Trophoblast cell (in vitro differentiated cells and primary cell): ENCODE measurements around the gene RASGEF1C.
A peak's percentile ranks its signal among the peaks of the same experiment; 100 is the strongest.

Experiments
- DNase-seq, 2 donors: peaks; one replicate each; pipeline ENCODE4 v3.0.0-alpha.2; 2016
- H2AFZ ChIP-seq: 2 replicates; pipeline ENCODE4 v1.6.1; 2013; ENCODE audit warnings: low read length, moderate library complexity, mild to moderate bottlenecking; ENCODE audit not compliant: insufficient read depth, poor library complexity
- H2AK5ac ChIP-seq: 2 replicates; pipeline ENCODE4 v1.6.1; 2013; ENCODE audit warnings: mild to moderate bottlenecking, low read length
- H2BK120ac ChIP-seq: 2 replicates; pipeline ENCODE4 v1.6.1; 2013; ENCODE audit warnings: low read length, mild to moderate bottlenecking, moderate library complexity; ENCODE audit not compliant: insufficient read depth, poor library complexity
- H2BK12ac ChIP-seq: 2 replicates; pipeline ENCODE4 v1.6.1; 2013; ENCODE audit warnings: mild to moderate bottlenecking, low read length, moderate library complexity
- H2BK5ac ChIP-seq: 2 replicates; pipeline ENCODE4 v1.6.1; 2013; ENCODE audit warnings: low read length, low read depth, moderate library complexity, mild to moderate bottlenecking; ENCODE audit not compliant: poor library complexity
- H3K14ac ChIP-seq: 2 replicates; pipeline ENCODE4 v1.6.1; 2013; ENCODE audit warnings: mild to moderate bottlenecking, low read length
- H3K18ac ChIP-seq: 2 replicates; pipeline ENCODE4 v1.6.1; 2013; ENCODE audit warnings: mild to moderate bottlenecking, low read length
- H3K23ac ChIP-seq: 2 replicates; pipeline ENCODE4 v1.6.1; 2013; ENCODE audit warnings: low read length
- H3K27ac ChIP-seq: 2 replicates; pipeline ENCODE4 v1.5.1; 2013; ENCODE audit warnings: low read depth, mild to moderate bottlenecking, inconsistent platforms, low read length, moderate library complexity
- H3K27me3 ChIP-seq: 2 replicates; pipeline ENCODE4 v1.6.1; 2013; ENCODE audit warnings: inconsistent platforms, mild to moderate bottlenecking, low read length, moderate library complexity; ENCODE audit not compliant: insufficient read depth
- H3K36me3 ChIP-seq, 2 experiments: 1 replicate in 1 of 2; 2 replicates in 1 of 2; pipeline ENCODE4 v1.6.1; 2013; ENCODE audit warnings: low read length in 2 of 2, mild to moderate bottlenecking in 2 of 2, moderate library complexity in 1 of 2; ENCODE audit not compliant: insufficient read depth in 2 of 2, control insufficient read depth in 1 of 2
- H3K4ac ChIP-seq: 2 replicates; pipeline ENCODE4 v1.6.1; 2013; ENCODE audit warnings: low read depth, mild to moderate bottlenecking, low read length, moderate library complexity
- H3K4me1 ChIP-seq, 2 experiments: 1 replicate in 1 of 2; 2 replicates in 1 of 2; pipeline ENCODE4 v1.6.1; 2013; ENCODE audit warnings: low read length in 2 of 2, mild to moderate bottlenecking in 2 of 2, moderate library complexity in 1 of 2; ENCODE audit not compliant: insufficient read depth in 2 of 2, control insufficient read depth in 1 of 2
- H3K4me2 ChIP-seq: 2 replicates; pipeline ENCODE4 v1.6.1; 2013; ENCODE audit warnings: inconsistent platforms, mild to moderate bottlenecking, low read length, moderate library complexity
- H3K4me3 ChIP-seq: 2 replicates; pipeline ENCODE4 v1.5.1; 2013; ENCODE audit warnings: mild to moderate bottlenecking, low read depth, low read length, inconsistent platforms
- H3K79me1 ChIP-seq: one replicate; pipeline ENCODE4 v1.6.1; 2013; ENCODE audit warnings: low read length
- H3K79me2 ChIP-seq: 2 replicates; pipeline ENCODE4 v1.6.1; 2013; ENCODE audit warnings: low read length, mild to moderate bottlenecking; ENCODE audit not compliant: control insufficient read depth, insufficient read depth, poor library complexity
- H3K9ac ChIP-seq: 2 replicates; pipeline ENCODE4 v1.6.1; 2013; ENCODE audit warnings: mild to moderate bottlenecking, low read length
- H3K9me3 ChIP-seq: 2 replicates; pipeline ENCODE4 v1.6.1; 2013; ENCODE audit warnings: low read depth, mild to moderate bottlenecking, control low read depth, inconsistent platforms, low read length; ENCODE audit not compliant: insufficient read depth
- H4K12ac ChIP-seq: 2 replicates; pipeline ENCODE4 v1.6.1; 2013; ENCODE audit warnings: low read depth, mild to moderate bottlenecking, low read length, moderate library complexity
- H4K8ac ChIP-seq: 2 replicates; pipeline ENCODE4 v1.6.1; 2013; ENCODE audit warnings: low read depth, mild to moderate bottlenecking, low read length, moderate library complexity
- H4K91ac ChIP-seq: one replicate; pipeline ENCODE4 v1.6.1; 2013; ENCODE audit warnings: low read depth, mild to moderate bottlenecking, low read length, moderate library complexity
- WGBS: extraction: QIAGEN DNeasy Blood & Tissue Kit; methylation state at CpG from one replicate; pipeline ENCODE4 v1.1.7; 2013; ENCODE audit warnings: missing lambda C conversion rate; ENCODE audit not compliant: insufficient read length, insufficient coverage; ENCODE audit errors: extremely low coverage; 5-methylcytosine and 5-hydroxymethylcytosine counted together

RASGEF1C gene

GRCh38 chr5:180208038-180208434, 975 bp downstream of the RASGEF1C start:
- no peak overlapping the region for H3K23ac ChIP-seq
- no peak overlapping the region for H3K9ac ChIP-seq
- peaks cover 2% of the 10 kb centered on the region for H3K9me3 ChIP-seq
- peak overlapping the region; percentile 82 for H3K4me2 ChIP-seq
- no peak overlapping the region for H2AK5ac ChIP-seq
- H3K27ac ChIP-seq: no peak overlapping the region
- no peak overlapping the region for H3K18ac ChIP-seq
- no peaks in the 10 kb centered on the region for H3K79me2 ChIP-seq
- no peak overlapping the region for H2BK5ac ChIP-seq
- peaks cover 7% of the 10 kb centered on the region for H3K27me3 ChIP-seq
- H4K12ac ChIP-seq: peak overlapping the region; percentile 14
- no peak overlapping the region for H2BK120ac ChIP-seq
- no peak overlapping the region for H4K8ac ChIP-seq
- no peak overlapping the region for H2AFZ ChIP-seq
- no CpG with 5 or more reads among the region's 14 CpGs for WGBS
- no peak overlapping the region for H2BK12ac ChIP-seq
- H3K36me3 ChIP-seq: no peaks in the 10 kb centered on the region
- DNase-seq: peak in 1 of 2 donors; percentile 6
- H3K4me1 ChIP-seq: peaks cover 5 to 6% of the 10 kb centered on the region in 2 experiments
- H3K4ac ChIP-seq: no peak overlapping the region
- peak overlapping the region; percentile 73 for H3K4me3 ChIP-seq
- no peaks in the 10 kb centered on the region for H3K79me1 ChIP-seq
- H4K91ac ChIP-seq: no peak overlapping the region
- H3K14ac ChIP-seq: no peak overlapping the region

- H3K36me3 ChIP-seq: no peaks in the 10 kb centered on the region
- H3K27me3 ChIP-seq: peaks cover 7% of the 10 kb centered on the region
- H4K8ac ChIP-seq: no peak overlapping the region
- H3K4me2 ChIP-seq: no peak overlapping the region
- no peak overlapping the region for H3K9ac ChIP-seq
- peaks cover 5 to 6% of the 10 kb centered on the region in 2 experiments for H3K4me1 ChIP-seq
- H2AFZ ChIP-seq: no peak overlapping the region
- H3K23ac ChIP-seq: no peak overlapping the region
- H3K9me3 ChIP-seq: no peaks in the 10 kb centered on the region
- no CpG with 5 or more reads among the region's 25 CpGs for WGBS
- H4K91ac ChIP-seq: no peak overlapping the region
- H3K79me1 ChIP-seq: no peaks in the 10 kb centered on the region
- H3K4ac ChIP-seq: no peak overlapping the region
- no peak overlapping the region for H2AK5ac ChIP-seq
- no peak overlapping the region for H2BK120ac ChIP-seq
- H3K4me3 ChIP-seq: no peak overlapping the region
- H3K18ac ChIP-seq: no peak overlapping the region
- H2BK5ac ChIP-seq: no peak overlapping the region
- no peaks in the 10 kb centered on the region for H3K79me2 ChIP-seq
- no peak overlapping the region for H3K27ac ChIP-seq
- peak in 1 of 2 donors; percentile 24 for DNase-seq
- H2BK12ac ChIP-seq: no peak overlapping the region
- H4K12ac ChIP-seq: no peak overlapping the region
- no peak overlapping the region for H3K14ac ChIP-seq
These were observed 1.4 kb downstream of the RASGEF1C start for GRCh38 chr5:180207593-180207992.

GRCh38 chr5:180206993-180207392, 2.0 kb downstream of the RASGEF1C start:
- Histone ChIP-seq H3K18ac (no peak overlapping the region), H3K4me3 (no peak overlapping the region), H2BK5ac (no peak overlapping the region), H4K8ac (no peak overlapping the region), H4K12ac (no peak overlapping the region), H3K27me3 (peaks cover 7% of the 10 kb centered on the region), H2AFZ (no peak overlapping the region), H2AK5ac (no peak overlapping the region), H4K91ac (no peak overlapping the region), H3K14ac (no peak overlapping the region), H3K79me1 (no peaks in the 10 kb centered on the region), H3K4me1 (peaks cover 5 to 6% of the 10 kb centered on the region in 2 experiments), H3K27ac (no peak overlapping the region), H2BK120ac (no peak overlapping the region), H3K4ac (no peak overlapping the region), H3K4me2 (no peak overlapping the region), H3K23ac (no peak overlapping the region), H2BK12ac (no peak overlapping the region), H3K79me2 (no peaks in the 10 kb centered on the region), H3K9ac (no peak overlapping the region), H3K9me3 (no peaks in the 10 kb centered on the region), H3K36me3 (no peaks in the 10 kb centered on the region)
- no CpG with 5 or more reads among the region's 11 CpGs for WGBS
- DNase-seq: no peak

- H2BK5ac ChIP-seq: no peak overlapping the region
- H3K9me3 ChIP-seq: no peaks in the 10 kb centered on the region
- no peak overlapping the region for H4K91ac ChIP-seq
- H3K4me3 ChIP-seq: no peak overlapping the region
- H3K23ac ChIP-seq: no peak overlapping the region
- H2AFZ ChIP-seq: no peak overlapping the region
- no peak overlapping the region for H3K14ac ChIP-seq
- H2BK120ac ChIP-seq: no peak overlapping the region
- no peaks in the 10 kb centered on the region for H3K36me3 ChIP-seq
- no peaks in the 10 kb centered on the region for H3K79me1 ChIP-seq
- H3K79me2 ChIP-seq: no peaks in the 10 kb centered on the region
- no peak overlapping the region for H2BK12ac ChIP-seq
- H3K27ac ChIP-seq: no peak overlapping the region
- H3K9ac ChIP-seq: no peak overlapping the region
- peaks cover 5 to 6% of the 10 kb centered on the region in 2 experiments for H3K4me1 ChIP-seq
- no peak overlapping the region for H3K18ac ChIP-seq
- no peak overlapping the region for H2AK5ac ChIP-seq
- H4K12ac ChIP-seq: no peak overlapping the region
- no peak overlapping the region for H3K4ac ChIP-seq
- H3K27me3 ChIP-seq: peaks cover 7% of the 10 kb centered on the region
- DNase-seq: no peak
- no CpG with 5 or more reads among the region's 1 CpG for WGBS
- H4K8ac ChIP-seq: no peak overlapping the region
- H3K4me2 ChIP-seq: no peak overlapping the region
These were observed 3.1 kb downstream of the RASGEF1C start for GRCh38 chr5:180205916-180206315.
